Mammary epithelial cell (primary cell): ENCODE data around the gene KCNQ5.

Experiments used
- CTCF ChIP-seq, 2 donors: IDR thresholded peaks in 1 of 2; conservative IDR thresholded peaks in 1 of 2; 2 replicates each; pipeline ENCODE4 v1.5.1; 2011 to 2012; ENCODE audit warnings: inconsistent platforms in 2 of 2, low read length in 2 of 2, mild to moderate bottlenecking in 2 of 2, control low read depth in 1 of 2, low read depth in 1 of 2; ENCODE audit not compliant: insufficient read depth in 1 of 2; ENCODE audit errors: extremely low read depth in 1 of 2
- EZH2 ChIP-seq: IDR thresholded peaks from 2 replicates; pipeline ENCODE4 v1.6.1; 2012; ENCODE audit warnings: low read length, inconsistent platforms, borderline replicate concordance

GRCh38 chr6:72748759-72749158 lies 126.9 kb downstream of the KCNQ5 start:
- no peak for TF ChIP-seq CTCF (conservative IDR thresholded peaks at IDR 0.05 in 1 of 2, IDR thresholded peaks at IDR 0.05 in 1 of 2; ENCODE audit: extremely low read depth in 1 of 2, insufficient read depth in 1 of 2, low read depth in 1 of 2, low read length in 2 of 2)
- no peak for TF ChIP-seq EZH2
